Transverse colon (tissue), 4 donors: ENCODE measurements around the gene MAT2B.

ENCODE experiments used
- EP300 ChIP-seq: sonication (generic); formaldehyde crosslinking; IDR thresholded peaks from one replicate; pipeline ENCODE4 v1.6.1; 2017; ENCODE audit warnings: antibody characterized with exemption, low read depth
- POLR2A ChIP-seq: fragments of 450-650 bp; IDR thresholded peaks from one replicate; pipeline ENCODE4 v1.6.1; 2016; ENCODE audit warnings: antibody characterized with exemption, mild to moderate bottlenecking, moderate library complexity
- POLR2AphosphoS5 ChIP-seq, 3 donors: sonication (generic); formaldehyde crosslinking; IDR thresholded peaks; one replicate each; pipeline ENCODE4 v1.6.1; 2016; ENCODE audit warnings: antibody characterized with exemption in 3 of 3
- TF ChIP-seq, protein P1 (sequence below), 5 experiments: fragments of 200-600 bp in 3 of 5; fragments of 450-650 bp in 2 of 5; sonication (generic) in 3 of 5; IDR thresholded peaks; 1 replicate in 2 of 5; 2 replicates in 3 of 5; pipeline ENCODE4 v1.5.1; 2016 to 2017; ENCODE audit warnings: antibody characterized with exemption in 5 of 5, inconsistent platforms in 3 of 5, mild to moderate bottlenecking in 2 of 5, moderate library complexity in 1 of 5

DNA sequence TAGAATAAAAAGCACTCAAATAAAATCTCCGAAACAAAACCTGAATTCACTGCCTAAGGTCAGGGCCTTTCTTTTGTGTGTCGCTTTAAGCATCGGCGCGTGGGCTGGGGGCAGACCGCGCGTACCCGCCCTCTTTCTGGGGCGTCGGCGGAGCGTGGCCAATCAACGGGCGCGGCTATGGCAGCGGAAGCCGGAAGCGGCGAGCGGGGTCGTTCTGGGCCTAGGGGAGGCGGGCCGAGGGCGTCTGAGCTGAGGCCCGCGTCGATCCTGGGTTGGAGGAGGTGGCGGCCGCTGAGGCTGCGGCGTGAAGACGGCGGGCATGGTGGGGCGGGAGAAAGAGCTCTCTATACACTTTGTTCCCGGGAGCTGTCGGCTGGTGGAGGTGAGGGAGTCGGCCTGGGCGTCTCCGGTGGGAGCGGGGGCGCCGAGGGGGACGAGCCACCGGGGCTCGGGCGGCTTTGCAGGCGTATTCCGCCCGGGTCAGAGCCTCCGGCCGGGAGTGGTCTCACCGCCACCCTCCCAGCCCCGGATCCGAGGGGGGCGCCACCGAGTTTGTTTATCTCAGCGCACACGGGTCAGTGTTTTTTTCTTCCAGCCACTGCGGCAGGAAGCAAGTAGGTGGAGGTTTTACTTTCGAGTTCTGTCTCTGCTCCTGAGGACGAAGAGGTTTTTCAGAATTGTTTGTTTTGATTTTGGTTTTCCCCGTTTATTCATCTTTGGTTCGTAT lies at the start of gene MAT2B:
- TF ChIP-seq EP300 (no peak), POLR2AphosphoS5 (IDR thresholded peaks at IDR 0.05) (peak; percentile 96 to 97 (median 97)), POLR2A (peak; percentile 98)
- TF ChIP-seq, protein P1, sequence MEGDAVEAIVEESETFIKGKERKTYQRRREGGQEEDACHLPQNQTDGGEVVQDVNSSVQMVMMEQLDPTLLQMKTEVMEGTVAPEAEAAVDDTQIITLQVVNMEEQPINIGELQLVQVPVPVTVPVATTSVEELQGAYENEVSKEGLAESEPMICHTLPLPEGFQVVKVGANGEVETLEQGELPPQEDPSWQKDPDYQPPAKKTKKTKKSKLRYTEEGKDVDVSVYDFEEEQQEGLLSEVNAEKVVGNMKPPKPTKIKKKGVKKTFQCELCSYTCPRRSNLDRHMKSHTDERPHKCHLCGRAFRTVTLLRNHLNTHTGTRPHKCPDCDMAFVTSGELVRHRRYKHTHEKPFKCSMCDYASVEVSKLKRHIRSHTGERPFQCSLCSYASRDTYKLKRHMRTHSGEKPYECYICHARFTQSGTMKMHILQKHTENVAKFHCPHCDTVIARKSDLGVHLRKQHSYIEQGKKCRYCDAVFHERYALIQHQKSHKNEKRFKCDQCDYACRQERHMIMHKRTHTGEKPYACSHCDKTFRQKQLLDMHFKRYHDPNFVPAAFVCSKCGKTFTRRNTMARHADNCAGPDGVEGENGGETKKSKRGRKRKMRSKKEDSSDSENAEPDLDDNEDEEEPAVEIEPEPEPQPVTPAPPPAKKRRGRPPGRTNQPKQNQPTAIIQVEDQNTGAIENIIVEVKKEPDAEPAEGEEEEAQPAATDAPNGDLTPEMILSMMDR (IDR thresholded peaks at IDR 0.05) = peak; percentile 33 to 62 (median 38)
